OCI-LY3 (cell line): ENCODE data around the gene MGAT4A.

Source experiments
- H2AFZ ChIP-seq: fragments of 200-600, 300-600 bp; shearing (Covaris generic); 2 replicates; pipeline ENCODE4 v1.6.0; 2014; ENCODE audit warnings: antibody characterized with exemption, low read depth, low read length
- H3K27ac ChIP-seq: fragments of 200-600, 300-600 bp; sonication (generic); 2 replicates; pipeline ENCODE4 v1.5.1; 2014; ENCODE audit warnings: mild to moderate bottlenecking, low read length, moderate library complexity, mixed read lengths
- H3K27me3 ChIP-seq: fragments of 200-600, 300-600 bp; sonication (generic); 2 replicates; pipeline ENCODE4 v1.6.1; 2014; ENCODE audit warnings: low read depth, low read length, mixed read lengths
- H3K36me3 ChIP-seq: fragments of 200-600, 300-600 bp; sonication (generic); replicated peaks from 2 replicates; pipeline ENCODE3; 2014; ENCODE audit warnings: low read depth, low read length, mixed read lengths
- H3K4me1 ChIP-seq: fragments of 300-600, 200-600 bp; sonication (generic); 2 replicates; pipeline ENCODE4 v1.6.1; 2014; ENCODE audit warnings: low read length, mixed read lengths
- H3K4me2 ChIP-seq: fragments of 200-600, 300-600 bp; sonication (generic); 2 replicates; pipeline ENCODE4 v1.6.1; 2014; ENCODE audit warnings: low read length, mixed read lengths
- H3K4me3 ChIP-seq: fragments of 300-600, 200-600 bp; sonication (generic); 2 replicates; pipeline ENCODE4 v1.5.1; 2014; ENCODE audit warnings: antibody characterized with exemption, mild to moderate bottlenecking, low read length, moderate library complexity
- H3K79me2 ChIP-seq: fragments of 300-600, 200-600 bp; shearing (Covaris generic); 2 replicates; pipeline ENCODE4 v1.6.1; 2014; ENCODE audit warnings: mild to moderate bottlenecking, low read length, mixed read lengths
- H3K9ac ChIP-seq: fragments of 300-600, 200-600 bp; shearing (Covaris generic); 2 replicates; pipeline ENCODE4 v1.6.0; 2014; ENCODE audit warnings: mild to moderate bottlenecking, low read length, moderate library complexity
- H3K9me3 ChIP-seq: fragments of 200-600, 300-600 bp; shearing (Covaris generic); 2 replicates; pipeline ENCODE4 v1.6.1; 2014; ENCODE audit warnings: low read length, mixed read lengths; ENCODE audit not compliant: insufficient read depth
- H4K20me1 ChIP-seq: fragments of 200-600, 300-600 bp; sonication (generic); 2 replicates; pipeline ENCODE4 v1.6.1; 2016; ENCODE audit warnings: low read length, mixed read lengths; ENCODE audit not compliant: insufficient read depth
- EZH2phosphoT487 ChIP-seq: fragments of 200-600 bp; shearing (Covaris generic); IDR thresholded peaks from 2 replicates; pipeline ENCODE4 v1.6.1; 2018; ENCODE audit warnings: antibody characterized with exemption, mixed run types, low read depth
- TF ChIP-seq, protein P1 (sequence below): fragments of 200-600, 300-600 bp; sonication (generic); IDR thresholded peaks from 2 replicates; pipeline ENCODE4 v1.5.1; 2014; ENCODE audit warnings: antibody characterized with exemption, low read length, low read depth

Gene MGAT4A

DNA sequence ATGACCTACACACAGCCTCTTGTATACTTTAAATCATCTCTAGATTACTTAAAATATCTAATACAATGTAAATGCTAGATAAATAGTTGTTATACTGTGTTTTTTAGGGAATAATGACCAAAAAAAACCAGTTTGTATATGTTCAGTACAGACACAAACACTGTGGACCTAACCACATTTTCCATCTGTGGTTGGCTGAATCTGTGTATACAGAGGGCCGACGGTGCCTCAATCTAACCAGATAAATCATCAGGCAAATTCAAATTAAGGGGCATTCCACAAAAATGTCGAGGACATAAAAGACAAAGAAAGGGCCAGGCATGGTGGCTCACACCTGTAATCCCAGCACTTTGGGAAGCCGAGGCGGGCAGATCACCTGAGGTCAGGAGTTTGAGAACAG, 14.1 kb downstream of the MGAT4A start:
- no peak overlapping the region for H3K4me3 ChIP-seq
- no peaks in the 10 kb centered on the region for H3K9me3 ChIP-seq
- no peaks in the 10 kb centered on the region for H4K20me1 ChIP-seq
- H3K36me3 ChIP-seq = peaks cover 5% of the 10 kb centered on the region
- H3K4me2 ChIP-seq = no peak overlapping the region
- no peak overlapping the region for H3K9ac ChIP-seq
- TF ChIP-seq, protein P1, sequence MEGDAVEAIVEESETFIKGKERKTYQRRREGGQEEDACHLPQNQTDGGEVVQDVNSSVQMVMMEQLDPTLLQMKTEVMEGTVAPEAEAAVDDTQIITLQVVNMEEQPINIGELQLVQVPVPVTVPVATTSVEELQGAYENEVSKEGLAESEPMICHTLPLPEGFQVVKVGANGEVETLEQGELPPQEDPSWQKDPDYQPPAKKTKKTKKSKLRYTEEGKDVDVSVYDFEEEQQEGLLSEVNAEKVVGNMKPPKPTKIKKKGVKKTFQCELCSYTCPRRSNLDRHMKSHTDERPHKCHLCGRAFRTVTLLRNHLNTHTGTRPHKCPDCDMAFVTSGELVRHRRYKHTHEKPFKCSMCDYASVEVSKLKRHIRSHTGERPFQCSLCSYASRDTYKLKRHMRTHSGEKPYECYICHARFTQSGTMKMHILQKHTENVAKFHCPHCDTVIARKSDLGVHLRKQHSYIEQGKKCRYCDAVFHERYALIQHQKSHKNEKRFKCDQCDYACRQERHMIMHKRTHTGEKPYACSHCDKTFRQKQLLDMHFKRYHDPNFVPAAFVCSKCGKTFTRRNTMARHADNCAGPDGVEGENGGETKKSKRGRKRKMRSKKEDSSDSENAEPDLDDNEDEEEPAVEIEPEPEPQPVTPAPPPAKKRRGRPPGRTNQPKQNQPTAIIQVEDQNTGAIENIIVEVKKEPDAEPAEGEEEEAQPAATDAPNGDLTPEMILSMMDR = no peak
- TF ChIP-seq EZH2phosphoT487 = no peak
- H3K79me2 ChIP-seq = no peaks in the 10 kb centered on the region
- H3K4me1 ChIP-seq = peaks cover 13% of the 10 kb centered on the region
- no peak overlapping the region for H2AFZ ChIP-seq
- H3K27me3 ChIP-seq = no peaks in the 10 kb centered on the region
- no peak overlapping the region for H3K27ac ChIP-seq

DNA sequence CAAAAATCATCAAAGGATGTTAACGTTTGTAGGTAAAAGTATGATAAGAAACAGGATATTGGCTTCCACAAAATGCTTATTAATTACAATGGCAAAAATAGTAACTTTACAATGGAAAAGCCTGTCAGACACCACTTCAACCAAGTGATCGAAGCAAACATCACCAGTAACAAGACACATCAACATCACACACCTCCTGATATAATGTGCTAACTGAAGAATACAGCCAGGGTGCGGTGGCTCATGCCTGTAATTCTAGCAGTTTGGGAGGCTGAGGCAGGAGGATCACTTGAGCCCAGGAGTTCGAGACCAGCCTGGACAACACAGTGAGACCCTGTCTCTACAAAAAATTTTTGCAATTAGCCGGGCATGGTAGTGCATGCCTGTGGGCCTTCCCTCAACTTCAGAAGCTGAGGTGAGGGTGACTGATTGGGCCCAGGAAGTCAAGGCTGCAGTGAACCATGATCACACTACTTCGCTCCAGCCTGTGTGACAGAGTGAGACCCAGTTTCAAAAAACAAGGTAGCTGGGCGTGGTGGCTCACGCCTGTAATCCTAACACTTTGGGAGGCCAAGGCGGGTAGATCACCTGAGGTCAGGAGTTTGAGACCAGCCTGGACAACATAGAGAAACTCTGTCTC, 15.0 kb downstream of the MGAT4A start:
- no peaks in the 10 kb centered on the region for H4K20me1 ChIP-seq
- H3K9me3 ChIP-seq = no peaks in the 10 kb centered on the region
- no peak overlapping the region for H3K4me3 ChIP-seq
- H3K27ac ChIP-seq = no peak overlapping the region
- TF ChIP-seq EZH2phosphoT487 = no peak
- TF ChIP-seq, protein P1 = no peak
- no peak overlapping the region for H3K9ac ChIP-seq
- peaks cover 5% of the 10 kb centered on the region for H3K36me3 ChIP-seq
- no peak overlapping the region for H3K4me2 ChIP-seq
- H3K4me1 ChIP-seq = peaks cover 13% of the 10 kb centered on the region
- no peak overlapping the region for H2AFZ ChIP-seq
- no peaks in the 10 kb centered on the region for H3K79me2 ChIP-seq
- H3K27me3 ChIP-seq = no peaks in the 10 kb centered on the region

DNA sequence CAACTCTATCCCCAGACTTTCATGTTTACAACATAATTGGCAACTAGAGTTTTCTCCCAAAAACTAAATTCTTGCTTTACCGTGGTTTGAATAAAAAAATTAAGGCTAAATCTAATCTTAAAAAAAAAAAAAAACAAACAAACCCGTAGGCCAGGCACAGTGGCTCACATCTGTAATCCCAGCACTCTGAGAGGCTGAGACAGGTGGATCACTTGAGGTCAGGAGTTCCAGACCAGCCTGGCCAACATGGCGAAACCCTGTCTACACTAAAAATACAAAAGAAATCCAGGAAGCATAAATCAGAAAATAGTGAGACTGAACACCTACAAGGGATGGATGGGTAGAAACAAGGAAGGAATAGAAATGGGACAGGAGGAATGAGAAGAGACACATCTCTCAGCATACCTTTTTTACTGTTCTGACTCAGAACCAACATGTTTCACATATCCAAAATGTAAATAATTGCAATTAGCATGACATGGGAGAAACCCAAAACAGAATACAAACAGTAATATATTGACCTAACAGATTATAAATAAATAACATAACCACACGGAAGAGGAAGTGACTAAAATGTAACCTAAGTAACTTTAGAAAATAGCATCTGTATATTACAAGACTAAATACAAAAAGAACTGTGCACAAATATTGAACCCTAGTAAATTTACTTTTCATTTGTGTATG, 17.5 kb downstream of the MGAT4A start:
- Histone ChIP-seq H3K4me2 (peak overlapping the region; percentile 37), H3K27me3 (peaks cover 8% of the 10 kb centered on the region; the same call in 1 of the 2 replicates), H3K36me3 (no peaks in the 10 kb centered on the region), H4K20me1 (no peaks in the 10 kb centered on the region), H2AFZ (no peak overlapping the region), H3K4me1 (peaks cover 13% of the 10 kb centered on the region), H3K4me3 (peak overlapping the region; percentile 14; the same call in 1 of the 2 replicates), H3K27ac (no peak overlapping the region), H3K9ac (no peak overlapping the region), H3K9me3 (no peaks in the 10 kb centered on the region), H3K79me2 (no peaks in the 10 kb centered on the region)
- TF ChIP-seq EZH2phosphoT487 = no peak
- TF ChIP-seq, protein P1 = no peak

DNA sequence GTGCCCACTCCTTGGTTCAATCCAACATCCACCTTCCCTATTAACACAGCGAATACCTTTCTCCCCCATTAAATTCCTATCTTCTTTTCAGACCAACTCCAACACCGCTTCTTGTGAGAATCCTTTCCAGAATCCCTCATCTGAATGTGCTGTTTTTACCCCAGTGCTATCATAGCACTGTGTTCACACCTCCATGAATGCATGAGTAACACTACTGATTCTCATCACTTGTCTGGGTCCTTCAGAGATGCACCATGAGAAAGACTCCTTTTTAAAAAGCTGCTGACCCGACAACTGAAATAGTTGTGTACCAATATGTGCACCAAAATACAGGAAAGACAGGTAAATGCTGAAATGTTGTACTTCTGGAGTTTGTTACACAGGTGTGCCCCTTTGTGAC, 18.8 kb downstream of the MGAT4A start:
- peaks cover 13% of the 10 kb centered on the region for H3K4me1 ChIP-seq
- no peaks in the 10 kb centered on the region for H3K79me2 ChIP-seq
- H3K27ac ChIP-seq = no peak overlapping the region
- no peak overlapping the region for H3K4me3 ChIP-seq
- H2AFZ ChIP-seq = no peak overlapping the region
- H3K4me2 ChIP-seq = no peak overlapping the region
- H3K27me3 ChIP-seq = peaks cover 8% of the 10 kb centered on the region; the same call in 1 of the 2 replicates
- no peaks in the 10 kb centered on the region for H3K36me3 ChIP-seq
- no peaks in the 10 kb centered on the region for H4K20me1 ChIP-seq
- no peaks in the 10 kb centered on the region for H3K9me3 ChIP-seq
- TF ChIP-seq, protein P1 = no peak
- TF ChIP-seq EZH2phosphoT487 = no peak
- no peak overlapping the region for H3K9ac ChIP-seq
